Lung microvascular endothelial cell (primary cell): ENCODE data around the gene KPNA4. TPM values are rescaled to one million over a fixed set of nuclear protein-coding genes. Genes with fewer than 3 reads are reported as not detected.
"Not testable (repeated sequence)": the region's sequence is repeated elsewhere in the genome, so short reads cannot be mapped to it uniquely, and the experiment has no call there.

Source experiments
- DNase-seq, 2 donors: peaks; one replicate each; pipeline versions ENCODE4 v3.0.0 to v3.0.0-alpha.2; 2010; ENCODE audit warnings: low read depth in 2 of 2
- total RNA-seq: library from RNA; depleted of rRNA; stranded (reverse); fragments of >200 nt; gene quantifications from 2 replicates; pipeline ENCODE4 v1.2.1, GENCODE V29; 2014

KPNA4 gene, protein sequence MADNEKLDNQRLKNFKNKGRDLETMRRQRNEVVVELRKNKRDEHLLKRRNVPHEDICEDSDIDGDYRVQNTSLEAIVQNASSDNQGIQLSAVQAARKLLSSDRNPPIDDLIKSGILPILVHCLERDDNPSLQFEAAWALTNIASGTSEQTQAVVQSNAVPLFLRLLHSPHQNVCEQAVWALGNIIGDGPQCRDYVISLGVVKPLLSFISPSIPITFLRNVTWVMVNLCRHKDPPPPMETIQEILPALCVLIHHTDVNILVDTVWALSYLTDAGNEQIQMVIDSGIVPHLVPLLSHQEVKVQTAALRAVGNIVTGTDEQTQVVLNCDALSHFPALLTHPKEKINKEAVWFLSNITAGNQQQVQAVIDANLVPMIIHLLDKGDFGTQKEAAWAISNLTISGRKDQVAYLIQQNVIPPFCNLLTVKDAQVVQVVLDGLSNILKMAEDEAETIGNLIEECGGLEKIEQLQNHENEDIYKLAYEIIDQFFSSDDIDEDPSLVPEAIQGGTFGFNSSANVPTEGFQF
- 19.6 and 20.2 TPM in 2 replicates for total RNA-seq

DNA sequence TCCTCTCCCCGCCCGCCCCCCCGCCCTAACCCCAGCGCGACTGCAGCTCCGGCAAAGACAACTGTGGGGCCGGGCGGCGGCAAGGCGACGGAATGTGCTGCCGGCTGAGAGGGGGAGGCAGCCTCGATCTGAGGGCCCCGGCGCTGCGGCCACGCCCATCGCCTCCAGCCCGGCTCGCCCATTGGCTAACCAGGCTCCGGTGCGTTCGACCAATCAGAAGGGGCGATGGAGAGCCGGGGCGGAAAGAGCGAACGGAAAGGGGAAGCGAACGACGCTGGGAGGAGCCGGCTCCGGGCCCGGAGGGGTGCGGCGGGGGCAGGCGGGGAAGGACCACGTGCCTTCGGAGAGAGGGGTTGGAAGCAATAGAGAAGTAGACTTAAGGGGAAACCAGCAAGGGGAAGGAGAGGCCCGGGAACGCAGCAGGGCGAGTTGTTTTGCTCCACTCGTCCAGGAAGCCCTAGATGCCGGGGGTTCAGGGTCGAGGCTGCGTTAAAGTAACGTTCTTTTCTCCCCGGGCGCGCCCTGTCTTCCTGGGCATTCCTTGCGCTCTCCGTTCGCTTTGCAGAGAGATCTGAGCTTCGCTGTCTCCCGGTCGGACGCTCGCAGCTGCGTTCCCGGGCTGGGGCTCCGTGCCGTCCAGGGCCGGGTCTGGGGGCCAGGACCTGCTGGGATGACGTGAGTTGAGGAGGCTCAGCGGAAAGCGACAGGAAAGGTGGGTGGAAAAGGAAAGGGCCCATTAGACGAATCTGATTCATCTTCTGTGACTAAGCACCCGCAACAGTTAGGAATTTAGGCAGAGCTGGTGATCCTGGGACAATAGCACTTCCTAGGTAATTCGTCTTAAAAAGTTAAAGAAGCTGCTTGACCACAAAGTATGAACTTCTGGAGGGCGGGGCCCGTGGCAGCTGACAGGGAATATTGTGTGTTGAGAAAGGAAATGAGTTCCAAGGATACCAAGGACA lies at the start of gene KPNA4:
TSS of gene KPNA4 (minus strand) at position 130 of the 962 bp plus-strand sequence. CDS start 289 bp downstream, outside the sequence.
- peak; percentile 98 to 99 for DNase-seq

DNA sequence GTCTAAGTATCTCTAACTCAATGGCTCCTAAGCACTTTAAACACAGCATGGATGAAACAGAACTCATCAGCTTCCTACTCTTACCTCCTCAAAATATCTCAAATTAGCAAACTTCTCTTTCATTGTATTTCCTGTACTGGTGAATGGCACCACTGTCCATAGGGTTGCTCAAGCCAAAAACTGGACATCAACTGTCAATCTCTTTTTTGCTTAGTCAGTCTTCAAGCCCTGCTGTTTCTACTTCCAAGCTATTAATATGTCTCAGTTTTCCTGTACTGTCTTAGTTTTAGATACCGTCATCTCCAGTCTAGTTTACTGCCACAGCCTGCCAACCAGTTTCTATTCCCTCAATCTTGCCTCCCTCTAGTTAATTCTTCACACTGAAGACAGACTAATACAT lies 48.3 kb upstream of the KPNA4 start:
- no peak for DNase-seq

DNA sequence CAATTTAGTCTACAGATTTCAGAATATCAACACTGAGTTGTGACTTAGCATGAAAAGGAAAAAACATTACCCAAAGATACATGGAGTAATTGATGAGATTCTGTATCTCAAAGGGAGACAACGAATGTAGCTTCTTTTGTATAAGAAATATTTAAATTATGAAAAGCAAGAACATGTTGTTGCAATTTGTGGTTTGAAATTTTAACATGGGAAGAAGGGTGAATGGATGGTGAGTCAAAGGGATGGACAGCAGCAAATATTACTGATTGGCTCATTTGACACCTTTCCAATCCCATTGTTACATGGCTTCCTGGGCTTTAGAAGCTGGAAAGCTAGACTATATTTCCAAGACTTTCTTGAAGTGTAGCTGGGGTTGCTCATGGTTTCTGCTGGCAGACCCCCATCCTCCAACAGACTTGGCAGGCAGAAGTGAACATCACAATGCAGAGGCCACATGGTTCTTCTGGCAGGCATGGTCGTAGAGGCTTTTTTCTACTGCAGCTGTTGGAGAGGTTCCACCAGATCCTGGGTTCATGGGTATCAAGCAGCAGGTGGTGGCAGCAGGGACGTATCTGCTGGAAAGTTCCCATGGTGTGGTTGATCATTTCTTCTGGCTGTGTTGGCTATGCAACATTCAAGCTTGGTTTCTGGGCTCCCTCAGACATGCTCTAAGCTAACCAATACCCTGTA lies 47.2 kb upstream of the KPNA4 start:
- no peak for DNase-seq

DNA sequence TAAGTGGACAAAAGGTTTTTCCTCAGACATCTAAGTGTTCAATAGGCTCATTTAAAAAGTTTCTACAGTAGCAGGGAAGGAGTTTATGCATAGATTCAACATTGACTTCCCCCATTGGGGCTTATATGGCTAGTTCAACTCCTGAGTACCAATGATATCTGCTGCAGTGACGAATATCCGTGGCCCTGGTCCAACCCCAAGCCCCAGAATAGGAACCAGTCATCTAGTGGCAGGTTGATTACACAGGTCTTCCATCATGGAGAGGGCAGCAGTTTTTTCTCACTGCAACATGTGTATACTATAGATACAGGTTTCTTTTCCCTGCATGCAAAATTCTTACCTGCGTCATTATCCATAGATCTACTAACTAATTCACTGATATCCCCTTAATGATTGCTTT lies 45.8 kb upstream of the KPNA4 start:
- DNase-seq, result no peak

DNA sequence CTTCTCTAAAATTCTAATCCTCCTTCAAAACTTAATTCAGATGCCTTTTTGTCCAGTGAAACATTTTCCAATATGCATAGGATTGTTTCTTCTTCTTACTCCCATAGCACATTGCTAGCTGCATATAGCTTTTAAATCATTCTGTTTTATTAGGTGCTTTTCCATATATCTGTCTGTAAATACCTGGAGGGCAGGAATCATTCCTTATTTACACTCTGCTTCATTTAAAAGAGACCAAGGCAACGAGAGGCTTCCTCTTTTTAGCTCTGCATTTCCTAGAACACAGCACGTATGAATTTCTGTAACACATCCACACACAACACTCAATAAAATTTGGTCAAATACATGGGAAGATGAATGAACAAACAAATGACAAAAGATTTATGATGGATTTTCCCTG lies 43.5 kb upstream of the KPNA4 start:
- DNase-seq, result no peak

DNA sequence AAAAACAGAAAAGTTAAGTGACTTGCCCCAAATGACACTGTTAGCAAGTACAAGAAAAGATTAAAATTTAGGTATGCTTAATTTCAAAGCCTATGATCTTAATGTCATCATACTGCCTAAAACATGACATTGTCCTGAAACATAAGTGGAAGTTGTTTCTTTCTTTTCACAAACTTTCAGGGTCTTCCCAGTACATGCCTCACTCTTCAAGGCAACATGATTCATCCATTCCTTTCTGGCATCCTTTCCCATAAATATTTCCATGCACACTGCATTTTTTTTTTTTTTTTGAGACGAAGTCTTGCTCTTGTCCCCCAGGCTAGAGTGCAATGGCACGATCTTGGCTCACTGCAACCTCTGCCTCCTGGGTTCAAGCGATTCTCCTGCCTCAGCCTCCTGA lies 42.5 kb upstream of the KPNA4 start:
- DNase-seq, result no peak

DNA sequence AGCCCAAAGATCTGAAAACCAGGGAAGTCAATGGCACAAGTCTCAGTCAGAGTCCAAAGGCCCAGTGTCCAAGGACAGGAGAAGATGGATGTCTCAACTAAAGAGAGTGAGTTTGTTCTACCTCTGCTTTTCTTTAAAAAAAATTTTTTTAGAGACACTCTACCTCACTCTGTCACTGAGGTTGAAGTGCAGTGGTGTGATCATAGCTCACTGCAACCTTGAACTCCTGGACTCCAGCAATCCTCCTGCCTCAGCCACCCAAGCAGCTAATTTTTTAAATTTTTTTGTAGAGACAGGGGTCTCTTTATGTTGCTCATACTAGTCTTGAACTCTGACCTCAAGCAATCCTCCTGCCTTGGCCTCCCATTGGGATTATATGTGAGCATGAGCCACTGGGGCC lies 39.9 kb upstream of the KPNA4 start:
- DNase-seq, result no peak

DNA sequence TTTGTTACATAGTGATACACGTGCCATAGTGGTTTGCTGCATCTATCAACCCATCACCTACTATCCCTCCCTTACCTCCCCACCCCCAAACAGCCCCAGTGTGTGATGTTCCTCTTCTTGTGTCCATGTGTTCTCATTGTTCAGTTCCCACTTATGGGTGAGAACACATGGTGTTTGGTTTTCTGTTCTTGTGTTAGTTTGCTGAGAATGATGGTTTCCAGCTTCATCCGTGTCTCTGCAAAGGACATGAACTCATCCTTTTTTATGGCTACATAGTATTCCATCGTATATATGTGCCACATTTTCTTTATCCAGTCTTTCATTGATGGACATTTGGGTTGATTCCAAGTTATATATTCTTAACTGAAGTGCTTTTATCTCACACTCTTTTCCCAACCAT lies 38.5 kb upstream of the KPNA4 start:
- DNase-seq, result not testable (repeated sequence)

DNA sequence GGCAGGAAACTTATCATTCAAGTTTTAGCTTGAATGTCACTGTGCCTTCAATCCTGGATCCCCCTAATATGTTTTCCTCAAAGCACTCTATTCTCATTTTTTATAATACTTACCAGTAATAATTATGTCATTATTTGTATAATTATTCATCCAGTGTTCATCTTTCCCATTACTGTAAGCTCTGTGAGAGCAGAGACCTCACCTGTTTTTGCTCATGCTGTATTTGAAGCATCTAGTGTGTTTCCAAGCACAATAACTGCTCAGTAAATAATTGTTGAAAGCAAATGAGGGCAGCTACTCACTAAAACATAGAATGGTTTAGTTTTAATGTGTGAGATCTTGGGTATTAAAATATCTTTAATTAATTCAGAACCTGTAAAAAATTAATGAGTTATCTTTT lies 36.9 kb upstream of the KPNA4 start:
- no peak for DNase-seq

DNA sequence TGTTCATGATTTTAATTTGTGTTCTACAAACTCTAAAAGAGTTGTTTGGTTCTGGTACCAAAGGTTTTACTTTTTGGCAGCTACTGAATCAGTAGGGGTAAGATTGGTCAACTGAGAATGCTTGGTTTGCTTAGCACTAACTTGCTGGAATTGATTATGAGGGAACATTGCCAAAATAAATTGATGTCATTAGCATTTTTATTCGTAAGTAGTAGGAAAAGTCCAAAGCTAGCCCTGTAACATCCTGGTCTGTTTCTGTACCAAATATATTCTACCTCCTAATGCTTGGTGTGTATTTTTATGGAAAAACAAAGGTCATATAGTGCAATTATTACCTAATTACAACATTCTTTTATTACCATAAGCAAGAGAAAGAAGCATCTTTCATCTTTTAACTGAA lies 35.9 kb upstream of the KPNA4 start:
- no peak for DNase-seq

DNA sequence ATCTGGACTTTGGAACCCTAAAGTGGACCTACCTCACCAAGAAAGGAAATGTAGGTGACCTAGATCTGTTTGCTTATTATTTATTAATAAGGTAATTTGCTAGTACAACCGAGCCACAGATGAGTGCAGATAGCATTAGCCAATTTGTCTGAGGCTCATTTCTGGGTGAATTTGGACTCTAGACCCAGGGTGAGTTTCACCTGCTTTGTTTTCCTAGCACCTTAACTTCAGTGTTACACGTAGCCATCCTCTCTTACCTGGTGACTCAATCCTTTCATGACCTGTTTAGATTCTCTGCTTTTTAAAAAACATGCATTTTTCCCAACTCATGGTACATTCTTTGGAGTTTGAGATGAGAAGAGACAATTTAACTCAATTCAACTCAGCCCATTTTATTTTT lies 33.5 kb upstream of the KPNA4 start:
- no peak for DNase-seq

DNA sequence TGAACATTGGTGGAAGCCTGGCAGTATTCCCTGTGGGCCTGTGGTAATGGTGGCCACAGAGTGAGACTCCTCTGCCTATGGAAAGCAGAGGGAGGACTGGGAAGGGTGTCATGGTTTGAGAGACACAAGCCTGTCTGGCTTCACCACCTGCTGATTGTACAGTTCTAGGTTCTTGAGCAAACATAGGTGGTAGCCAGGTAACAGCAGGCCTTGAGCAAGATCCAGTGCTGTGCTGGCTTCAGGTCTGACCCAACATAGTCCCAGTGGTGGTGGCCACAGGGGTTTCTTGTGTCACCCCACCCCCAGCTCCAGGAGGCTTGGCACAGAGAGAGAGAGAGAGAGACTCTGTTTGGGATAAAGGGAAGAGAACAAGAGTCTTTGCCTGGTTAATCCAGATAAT lies 22.7 kb upstream of the KPNA4 start:
- no peak for DNase-seq

DNA sequence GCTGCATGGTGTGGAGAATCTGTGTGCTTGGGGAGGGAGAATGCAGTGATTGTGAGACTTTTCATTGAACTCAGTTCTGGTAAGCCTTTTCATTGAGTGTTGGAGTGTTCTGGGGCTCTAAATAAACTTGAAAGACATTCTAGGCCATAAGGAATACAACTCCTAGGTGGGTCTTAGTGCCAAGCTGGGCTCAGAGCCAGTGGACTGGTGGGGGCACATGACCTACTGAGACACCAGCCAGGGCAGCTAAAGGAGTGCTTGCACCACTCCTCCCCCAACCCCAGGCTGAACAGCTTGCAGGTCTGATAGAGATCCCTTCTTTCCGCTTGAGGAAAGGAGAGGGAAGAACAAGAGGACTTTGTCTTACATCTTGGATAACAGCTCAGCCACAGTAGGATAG lies 21.7 kb upstream of the KPNA4 start:
- DNase-seq, result no peak

DNA sequence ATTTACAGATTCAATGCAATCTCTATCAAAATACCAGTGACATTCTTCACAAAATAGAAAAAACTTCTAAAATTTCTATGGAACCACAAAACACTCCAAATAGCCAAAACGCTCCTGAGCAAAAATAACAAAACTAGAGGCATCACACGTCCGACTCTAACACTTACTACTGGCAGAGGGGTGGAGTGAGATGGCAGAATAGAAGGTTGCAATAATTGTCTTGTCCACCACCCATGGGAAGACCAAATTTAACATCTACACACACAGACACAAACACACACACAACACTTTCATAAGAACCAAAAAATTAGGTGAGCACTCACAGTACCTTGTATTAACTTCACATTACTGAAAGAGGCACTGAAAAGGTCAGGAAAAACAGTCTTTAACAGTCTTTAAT lies 21.3 kb upstream of the KPNA4 start:
- DNase-seq, result no peak

DNA sequence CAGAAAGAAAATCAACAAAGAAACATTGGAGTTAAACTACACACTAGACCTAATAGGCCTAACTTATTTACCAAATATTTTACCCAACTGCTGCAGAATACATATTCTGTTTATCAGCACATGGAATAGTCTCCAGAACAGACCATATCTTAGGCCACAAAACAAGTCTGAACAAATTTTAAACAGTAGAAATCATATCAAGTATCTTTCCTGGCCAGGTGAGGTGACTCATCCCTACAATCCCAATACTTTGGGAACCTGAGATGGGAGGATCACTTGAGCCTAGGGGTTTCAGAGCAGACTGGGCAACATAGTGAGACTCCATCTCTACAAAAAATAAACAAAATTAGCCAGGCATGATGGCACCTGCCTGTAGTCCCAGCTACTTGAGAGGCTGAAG lies 18.1 kb upstream of the KPNA4 start:
- DNase-seq, result no peak

DNA sequence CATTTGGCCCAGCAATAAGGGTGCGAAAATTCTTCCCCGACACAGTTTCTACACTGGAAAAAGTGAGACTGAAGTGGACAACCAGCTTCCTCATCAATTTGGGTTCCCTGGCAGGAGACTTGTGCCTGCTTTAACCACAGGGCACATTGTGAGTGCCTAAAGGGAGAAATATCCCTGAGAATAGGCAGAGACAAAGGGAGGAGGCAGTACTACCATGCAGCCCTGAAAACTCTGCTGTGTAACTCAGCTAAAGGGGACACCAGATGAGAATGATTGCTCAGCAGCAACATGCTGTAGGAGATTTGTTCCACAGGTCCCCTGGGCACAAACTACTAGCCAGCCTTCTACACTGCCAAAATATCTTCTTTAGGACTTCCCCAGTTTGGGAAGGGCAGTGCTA lies 15.6 kb upstream of the KPNA4 start:
- DNase-seq, result no peak

DNA sequence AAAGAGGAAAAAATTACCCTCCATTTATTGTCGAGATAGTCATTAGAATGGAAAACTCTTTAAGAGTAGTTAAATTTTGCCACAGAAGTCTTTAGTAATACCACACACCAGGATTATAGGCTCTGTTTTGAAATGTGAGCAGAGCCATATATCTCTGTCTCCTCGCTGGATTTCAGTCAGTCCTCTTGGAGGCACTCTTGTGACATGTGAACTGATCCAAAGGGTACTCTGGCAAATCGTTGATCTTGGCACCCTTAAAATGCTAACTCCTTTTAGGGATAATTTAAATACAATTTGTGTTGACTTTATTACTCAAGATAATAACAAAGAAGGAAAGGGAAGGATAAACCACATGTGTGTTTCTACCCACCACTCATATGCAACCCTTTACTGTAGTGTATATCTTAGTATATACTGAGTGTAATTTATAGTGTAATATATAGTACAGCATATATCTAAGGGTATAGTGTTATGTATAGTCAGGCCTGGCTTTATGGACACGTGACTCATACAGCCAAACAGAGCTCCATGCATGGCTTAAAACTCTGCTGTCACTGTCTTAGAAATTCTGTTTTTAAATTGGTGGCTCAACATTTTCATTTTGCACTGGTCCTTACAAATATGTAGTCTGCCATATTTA lies 12.3 kb upstream of the KPNA4 start:
- peak; percentile 11 to 24 for DNase-seq

DNA sequence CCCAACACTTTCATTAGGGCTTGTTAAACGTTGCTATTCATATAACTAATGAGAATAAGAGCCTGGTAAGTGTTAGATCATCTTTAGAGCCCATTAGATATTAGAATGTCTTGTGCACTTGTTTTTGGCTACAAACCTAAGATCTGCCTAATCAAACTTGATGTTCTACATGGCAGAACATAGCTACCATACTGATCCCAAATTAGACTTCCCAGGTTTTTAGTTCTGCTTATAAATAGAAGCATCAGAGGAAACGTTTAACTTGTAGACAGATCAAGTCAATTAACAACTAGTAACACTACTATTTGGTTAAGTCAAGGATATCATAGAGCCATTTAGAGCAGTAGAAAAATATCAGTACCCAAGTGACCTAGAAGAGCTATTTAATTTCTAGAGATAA lies 11.7 kb upstream of the KPNA4 start:
- DNase-seq, result no peak

DNA sequence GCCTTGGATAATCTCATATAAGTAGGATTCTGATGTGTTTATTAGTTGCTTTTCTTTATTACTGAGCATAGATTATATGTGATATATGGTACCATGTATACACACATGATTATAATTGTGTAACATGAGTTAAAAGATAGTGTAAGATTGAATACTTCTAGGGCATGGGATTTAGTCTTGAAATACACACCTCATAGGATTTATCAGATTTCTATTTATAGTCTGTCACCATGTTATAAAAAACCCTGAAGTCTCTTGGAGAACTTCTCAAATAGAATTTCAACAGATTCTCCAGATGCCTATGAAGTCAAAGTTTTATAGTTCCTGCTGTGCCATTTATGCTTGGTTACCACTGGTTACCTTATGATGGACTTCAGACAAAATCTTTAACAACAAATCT lies 11.2 kb upstream of the KPNA4 start:
- no peak for DNase-seq

DNA sequence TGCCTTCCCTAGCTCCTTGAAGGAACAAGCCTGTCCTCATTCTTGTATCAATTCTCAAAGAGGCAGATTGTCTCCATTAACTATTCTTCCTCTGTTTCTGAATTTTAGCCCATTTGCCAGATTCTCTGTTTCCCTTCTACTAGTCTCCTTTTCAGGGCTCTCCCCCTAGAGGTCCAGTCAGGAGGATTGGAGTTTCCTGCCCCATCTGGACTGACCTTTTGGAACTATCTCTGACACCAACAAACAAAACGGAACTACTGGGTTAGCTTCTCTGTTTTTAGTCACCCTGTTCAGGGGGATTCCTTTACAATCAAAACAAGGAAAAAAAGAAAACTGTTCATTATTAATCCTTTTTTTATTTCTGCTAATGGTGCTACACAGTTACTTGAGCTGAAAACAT lies 10.2 kb upstream of the KPNA4 start:
- no peak for DNase-seq

DNA sequence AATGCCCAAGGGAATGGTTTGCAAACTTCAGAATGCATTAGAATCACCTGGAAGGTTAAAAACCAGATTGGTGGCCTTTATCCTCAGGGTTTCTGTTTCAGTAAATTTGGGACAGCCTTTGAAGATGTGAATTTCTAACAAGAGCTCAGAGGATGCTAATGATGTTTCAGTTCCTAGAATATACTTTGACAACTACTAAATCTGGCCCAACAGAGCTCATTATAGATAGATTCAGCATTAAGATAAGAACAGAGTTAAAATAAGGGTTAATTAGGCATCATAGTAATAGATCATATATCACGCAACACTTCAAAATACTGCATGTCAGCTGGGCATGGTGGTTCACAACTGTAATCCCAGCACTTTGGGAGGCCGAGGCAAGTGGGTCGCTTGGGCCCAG lies 9.3 kb upstream of the KPNA4 start:
- no peak for DNase-seq
